H9 (cell line): ENCODE results near the gene PLAA. TPM values are rescaled to one million over a fixed set of nuclear protein-coding genes. Genes with fewer than 3 reads are reported as not detected.

Experiments used
- DNase-seq: peaks from one replicate; pipeline ENCODE4 v3.0.0-alpha.2; 2017
- H2AFZ ChIP-seq: one replicate; pipeline ENCODE4 v1.6.1; 2013; ENCODE audit warnings: mild to moderate bottlenecking, low read length, control low read depth, moderate library complexity
- H2AK5ac ChIP-seq: 2 replicates; pipeline ENCODE4 v1.6.1; 2013; ENCODE audit warnings: low read length, control low read depth, mixed read lengths; ENCODE audit not compliant: insufficient read length
- H2BK120ac ChIP-seq: one replicate; pipeline ENCODE4 v1.6.1; 2013; ENCODE audit warnings: low read depth, mild to moderate bottlenecking, low read length, control low read depth, inconsistent platforms; ENCODE audit not compliant: poor library complexity, severe bottlenecking
- H2BK12ac ChIP-seq: 2 replicates; pipeline ENCODE4 v1.6.1; 2013; ENCODE audit warnings: low read length, control low read depth, mixed read lengths, low read depth; ENCODE audit not compliant: insufficient read length
- H2BK15ac ChIP-seq: 2 replicates; pipeline ENCODE4 v1.6.1; 2013; ENCODE audit warnings: low read depth, low read length, control low read depth
- H2BK20ac ChIP-seq: one replicate; pipeline ENCODE4 v1.6.1; 2013; ENCODE audit warnings: low read depth, mild to moderate bottlenecking, low read length, control low read depth, inconsistent platforms; ENCODE audit not compliant: poor library complexity, severe bottlenecking
- H2BK5ac ChIP-seq: 2 replicates; pipeline ENCODE4 v1.6.1; 2013; ENCODE audit warnings: low read length, control low read depth, mixed read lengths; ENCODE audit not compliant: insufficient read length
- H3K14ac ChIP-seq: 2 replicates; pipeline ENCODE4 v1.6.1; 2013; ENCODE audit warnings: low read length, control low read depth; ENCODE audit not compliant: insufficient read depth
- H3K18ac ChIP-seq: 2 replicates; pipeline ENCODE4 v1.6.1; 2013; ENCODE audit warnings: low read depth, mild to moderate bottlenecking, mixed read lengths, low read length, control low read depth; ENCODE audit not compliant: insufficient read length
- H3K23ac ChIP-seq: 2 replicates; pipeline ENCODE4 v1.6.1; 2013; ENCODE audit warnings: low read length, control low read depth, mixed read lengths, low read depth; ENCODE audit not compliant: insufficient read length
- H3K23me2 ChIP-seq: 2 replicates; pipeline ENCODE4 v1.6.1; 2013; ENCODE audit warnings: low read depth, mild to moderate bottlenecking, mixed read lengths, low read length, control low read depth; ENCODE audit not compliant: insufficient read length, poor library complexity, severe bottlenecking
- H3K27ac ChIP-seq: 2 replicates; pipeline ENCODE4 v1.5.1; 2013; ENCODE audit warnings: low read length, control low read depth, mixed read lengths, low read depth; ENCODE audit not compliant: insufficient read length
- H3K27me3 ChIP-seq: 2 replicates; pipeline ENCODE4 v1.6.1; 2013; ENCODE audit warnings: low read length, control low read depth, inconsistent platforms; ENCODE audit not compliant: insufficient read depth
- H3K4ac ChIP-seq: 2 replicates; pipeline ENCODE4 v1.6.1; 2013; ENCODE audit warnings: low read depth, mild to moderate bottlenecking, control low read depth, inconsistent platforms, low read length, moderate library complexity
- H3K4me1 ChIP-seq: 2 replicates; pipeline ENCODE4 v1.6.1; 2013; ENCODE audit warnings: low read length, control low read depth, inconsistent platforms; ENCODE audit not compliant: insufficient read depth
- H3K4me2 ChIP-seq: 2 replicates; pipeline ENCODE4 v1.6.1; 2013; ENCODE audit warnings: low read length, control low read depth, mixed read lengths; ENCODE audit not compliant: insufficient read length, insufficient read depth
- H3K56ac ChIP-seq: 2 replicates; pipeline ENCODE4 v1.6.1; 2013; ENCODE audit warnings: low read depth, mild to moderate bottlenecking, mixed read lengths, low read length, control low read depth; ENCODE audit not compliant: insufficient read length
- H3K79me1 ChIP-seq: 2 replicates; pipeline ENCODE4 v1.6.1; 2013; ENCODE audit warnings: low read depth, mild to moderate bottlenecking, moderate library complexity, low read length, control low read depth, inconsistent platforms; ENCODE audit not compliant: insufficient read depth, poor library complexity, severe bottlenecking
- H3K79me2 ChIP-seq: 2 replicates; pipeline ENCODE4 v1.6.1; 2013; ENCODE audit warnings: low read length, control low read depth, inconsistent platforms; ENCODE audit not compliant: insufficient read depth
- H3K9ac ChIP-seq: 2 replicates; pipeline ENCODE4 v1.6.1; 2013; ENCODE audit warnings: low read length, control low read depth, mixed read lengths; ENCODE audit not compliant: insufficient read length; ENCODE audit errors: extremely low read depth
- H3K9me3 ChIP-seq: one replicate; pipeline ENCODE4 v1.6.1; 2013; ENCODE audit warnings: low read depth, low read length, inconsistent platforms; ENCODE audit not compliant: control insufficient read depth
- H3T11ph ChIP-seq: one replicate; pipeline ENCODE4 v1.6.1; 2013; ENCODE audit warnings: mild to moderate bottlenecking, low read length, control low read depth, inconsistent platforms
- H4K20me1 ChIP-seq: one replicate; pipeline ENCODE4 v1.6.1; 2013; ENCODE audit not compliant: control insufficient read depth, insufficient read length, insufficient read depth
- H4K5ac ChIP-seq: 2 replicates; pipeline ENCODE4 v1.6.1; 2013; ENCODE audit warnings: low read depth, mild to moderate bottlenecking, mixed read lengths, low read length, control low read depth; ENCODE audit not compliant: insufficient read length
- H4K8ac ChIP-seq: replicated peaks from 2 replicates; pipeline ENCODE4 v1.6.1; 2013; ENCODE audit warnings: low read length, control low read depth, mixed read lengths, low read depth; ENCODE audit not compliant: insufficient read length
- H4K91ac ChIP-seq: 2 replicates; pipeline ENCODE4 v1.6.1; 2013; ENCODE audit warnings: low read depth, mild to moderate bottlenecking, moderate library complexity, mixed read lengths, low read length, control low read depth; ENCODE audit not compliant: insufficient read length
- H3K27ac Mint-ChIP-seq, 3 experiments: 2 replicates in 2 of 3; 3 replicates in 1 of 3; pipeline ENCODE4 v1.8.0; 2020 to 2021; ENCODE audit warnings: mixed read lengths in 3 of 3, mild to moderate bottlenecking in 1 of 3, moderate library complexity in 1 of 3
- H3K27me3 Mint-ChIP-seq: 2 replicates; pipeline ENCODE4 v1.8.0; 2021; ENCODE audit warnings: low read depth, mild to moderate bottlenecking, moderate library complexity, mixed read lengths
- H3K36me3 Mint-ChIP-seq, 3 experiments: 2 replicates in 2 of 3; 3 replicates in 1 of 3; pipeline ENCODE4 v1.8.0; 2020 to 2021; ENCODE audit warnings: low read depth in 3 of 3, mixed read lengths in 3 of 3; ENCODE audit not compliant: insufficient read depth in 1 of 3
- H3K4me1 Mint-ChIP-seq, 2 experiments: 2 replicates each; pipeline ENCODE4 v1.8.0; 2020; ENCODE audit warnings: mixed read lengths in 2 of 2
- H3K4me3 Mint-ChIP-seq, 2 experiments: 2 replicates in 1 of 2; 3 replicates in 1 of 2; pipeline ENCODE4 v1.8.0; 2020 to 2021; ENCODE audit warnings: mild to moderate bottlenecking in 2 of 2, mixed read lengths in 2 of 2, moderate library complexity in 1 of 2
- H3K9me3 Mint-ChIP-seq, 2 experiments: 2 replicates in 1 of 2; 3 replicates in 1 of 2; pipeline ENCODE4 v1.8.0; 2020; ENCODE audit warnings: mild to moderate bottlenecking in 2 of 2, mixed read lengths in 2 of 2, moderate library complexity in 1 of 2
- CTCF ChIP-seq: fragments of 200-600 bp; sonication (generic); conservative IDR thresholded peaks from 3 replicates; pipeline ENCODE4 v1.8.0; 2021; ENCODE audit warnings: antibody characterized with exemption, mild to moderate bottlenecking
- WGBS: extraction: QIAGEN DNeasy Blood & Tissue Kit; methylation state at CpG from one replicate; pipeline ENCODE4 v1.1.7; 2013; ENCODE audit warnings: missing lambda C conversion rate, low lambda C conversion rate, mixed read lengths; ENCODE audit not compliant: insufficient read length; ENCODE audit errors: extremely low coverage; 5-methylcytosine and 5-hydroxymethylcytosine counted together
- total RNA-seq: library from RNA; stranded (reverse); gene quantifications from 2 replicates; pipeline ENCODE4 v1.2.1, GENCODE V29; 2021

PLAA gene
- total RNA-seq, 1 experiment from 2014 or later: 65.0 TPM

GRCh38 chr9:26919698-26920097 is 27.3 kb downstream of the PLAA start:
- Histone ChIP-seq H3K23ac (no peak overlapping the region), H3K9ac (no peak overlapping the region), H3K4ac (no peak overlapping the region), H3K56ac (no peak overlapping the region), H2BK5ac (no peak overlapping the region), H2BK120ac (no peak overlapping the region), H2BK12ac (no peak overlapping the region), H4K91ac (no peak overlapping the region), H3K4me2 (no peak overlapping the region), H3K27me3 (no peaks in the 10 kb centered on the region), H3K23me2 (no peaks in the 10 kb centered on the region), H3K14ac (no peak overlapping the region), H3K18ac (no peak overlapping the region), H4K8ac (no peak overlapping the region), H2BK15ac (no peak overlapping the region), H3K9me3 (no peaks in the 10 kb centered on the region), H2BK20ac (no peak overlapping the region), H2AFZ (no peak overlapping the region), H4K20me1 (no peaks in the 10 kb centered on the region), H2AK5ac (no peak overlapping the region), H3K27ac (no peak overlapping the region), H4K5ac (no peak overlapping the region), H3K4me1 (no peaks in the 10 kb centered on the region), H3K79me2 (0 out of 2 replicates have a peak, but pooled peaks cover 2% of the 10 kb centered on the region), H3T11ph (no peak overlapping the region), H3K79me1 (no peaks in the 10 kb centered on the region)
- no CpG with 5 or more reads among the region's 1 CpG for WGBS
- Mint-ChIP-seq H3K36me3 (peaks cover 25 to 85% (median 76%) of the 10 kb centered on the region in 3 experiments; a peak in 6 of 7 replicates), H3K9me3 (no peaks in the 10 kb centered on the region), H3K27ac (no peak overlapping the region), H3K4me3 (no peak overlapping the region), H3K4me1 (peaks cover 0 to 5% of the 10 kb centered on the region in 2 experiments; a peak in 2 of 4 replicates), H3K27me3 (no peaks in the 10 kb centered on the region)
- no peak for TF ChIP-seq CTCF
- DNase-seq: no peak
